Cerebellar cortex (tissue), 1 donor: ENCODE results near the gene LRTM2.

Experiments
- DNase-seq: peaks from one replicate; pipeline ENCODE4 v3.0.0-alpha.2; 2015; ENCODE audit warnings: low spot score

The LRTM2 gene

DNA sequence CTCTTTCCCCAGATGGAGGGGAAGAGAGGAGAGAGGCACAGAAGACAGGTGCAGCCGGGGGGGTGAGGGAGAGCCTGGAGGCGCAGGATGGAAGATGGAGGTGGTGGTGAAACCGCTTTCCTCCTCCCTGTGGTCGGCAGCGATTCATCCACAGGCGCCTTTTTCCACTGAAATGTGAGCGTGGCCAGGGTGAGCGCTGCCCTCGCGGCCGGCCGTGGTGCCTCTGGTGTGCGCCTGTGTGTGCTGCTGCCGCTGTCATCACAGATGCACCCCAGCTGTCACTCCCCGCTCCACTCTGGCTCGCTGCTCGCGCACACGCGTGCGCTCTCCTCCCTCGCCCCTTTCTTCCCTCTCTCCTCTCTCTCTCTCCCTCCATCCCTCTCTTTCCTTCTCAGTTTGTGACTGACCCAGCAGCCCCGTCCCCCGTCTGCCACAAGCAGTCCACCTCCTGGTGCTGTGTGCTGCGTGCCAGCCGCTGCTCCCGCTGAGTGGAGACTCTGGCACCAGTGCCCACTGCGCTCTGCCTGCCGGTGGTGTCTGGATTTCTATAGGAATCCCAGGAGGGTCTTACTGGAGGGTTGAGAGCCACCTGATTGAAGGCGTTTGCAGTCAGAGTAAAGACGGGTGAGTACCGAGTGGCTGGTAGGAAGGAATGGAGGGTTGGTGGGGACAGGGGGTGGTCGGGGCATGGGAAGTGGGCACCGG lies at the start of gene LRTM2:
LRTM2 (plus strand) TSS at position 375 of the 705 bp plus-strand sequence. CDS start 7,584 bp downstream, outside the sequence.
- peak; percentile 28 for DNase-seq

DNA sequence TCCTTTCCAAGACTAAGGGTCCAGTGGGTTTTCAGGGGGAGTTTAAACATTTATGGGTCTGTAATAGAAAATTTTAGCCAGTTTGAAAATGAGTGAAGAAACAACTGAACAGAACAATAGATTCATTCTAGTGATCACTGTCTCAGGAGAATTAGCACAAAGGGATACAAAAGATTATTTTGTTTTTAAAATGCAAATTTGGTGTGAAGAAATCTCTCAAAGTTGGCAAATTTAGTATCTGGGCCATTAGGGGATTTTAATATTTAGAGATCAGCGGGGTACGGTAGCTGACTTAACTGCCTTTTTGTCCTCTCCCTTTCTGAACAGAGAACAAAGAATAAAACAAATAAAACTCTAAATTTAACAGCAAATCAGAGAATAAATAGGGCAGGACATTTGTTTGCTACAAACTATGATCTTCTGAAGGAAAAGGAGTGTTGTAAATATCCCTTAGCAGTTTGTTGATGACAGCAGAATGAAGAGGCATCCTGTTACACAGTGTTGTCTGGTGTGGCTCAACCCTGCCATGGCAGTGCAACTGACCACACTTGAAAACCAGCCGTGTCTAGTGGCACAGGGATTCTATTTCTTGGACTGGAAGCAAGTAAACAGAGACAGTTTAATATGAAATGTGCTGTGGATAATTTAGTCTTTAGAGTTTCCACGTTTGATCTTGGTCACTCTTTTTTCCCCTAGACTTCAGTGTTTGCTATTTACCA lies 46.3 kb upstream of the LRTM2 start:
- no peak for DNase-seq

DNA sequence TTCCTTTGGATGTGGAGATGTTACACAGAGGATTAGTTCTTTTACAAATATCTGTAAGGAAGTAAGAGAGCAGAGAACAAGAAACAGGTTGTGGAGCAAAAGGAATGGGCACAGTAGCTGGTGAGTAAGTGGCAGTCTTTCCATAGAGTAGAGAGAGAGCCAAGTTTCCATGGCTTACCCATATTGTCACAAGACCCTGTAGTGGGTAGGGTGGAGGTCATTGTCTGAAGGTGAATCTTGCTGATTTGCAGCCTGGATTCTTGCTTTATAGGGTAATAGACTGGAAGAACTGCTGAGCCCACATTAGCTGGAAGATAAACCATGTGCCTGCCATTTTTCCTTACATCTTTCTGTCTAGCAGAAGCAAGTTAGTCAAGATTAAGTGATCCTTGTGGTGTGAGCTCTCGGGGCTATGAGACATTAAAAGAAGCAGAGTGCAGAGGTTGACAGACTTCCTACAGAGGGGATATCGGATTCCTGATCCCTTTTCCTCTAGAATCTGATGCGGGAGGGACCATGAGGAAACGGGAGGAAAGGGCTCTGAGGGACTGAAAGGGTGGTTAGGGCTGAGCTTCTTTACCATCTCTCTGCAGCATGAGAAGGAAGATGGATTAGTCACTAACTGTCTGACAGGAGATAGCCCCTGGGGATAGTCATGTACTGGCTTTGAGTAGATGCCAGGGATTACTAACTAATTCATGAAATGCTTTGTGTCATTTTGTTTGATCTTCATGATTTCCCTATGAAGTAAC lies 44.0 kb upstream of the LRTM2 start:
- no peak for DNase-seq

DNA sequence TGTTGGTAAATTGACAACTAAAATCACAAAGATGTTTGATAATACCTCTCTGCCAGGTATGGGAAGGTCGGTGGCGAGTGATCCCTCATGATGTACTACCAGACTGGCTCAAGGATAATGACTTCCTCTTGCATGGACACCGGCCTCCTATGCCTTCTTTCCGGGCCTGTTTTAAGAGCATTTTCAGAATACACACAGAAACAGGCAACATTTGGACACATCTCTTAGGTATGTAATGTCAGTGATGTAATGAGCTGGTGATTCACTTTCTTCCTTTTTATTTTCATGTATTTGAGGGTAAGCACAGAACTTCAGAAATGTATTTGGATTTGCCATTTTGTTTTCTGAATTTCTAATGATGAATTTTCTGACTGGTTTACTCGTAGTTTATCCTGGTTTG lies 42.6 kb upstream of the LRTM2 start:
- no peak for DNase-seq

DNA sequence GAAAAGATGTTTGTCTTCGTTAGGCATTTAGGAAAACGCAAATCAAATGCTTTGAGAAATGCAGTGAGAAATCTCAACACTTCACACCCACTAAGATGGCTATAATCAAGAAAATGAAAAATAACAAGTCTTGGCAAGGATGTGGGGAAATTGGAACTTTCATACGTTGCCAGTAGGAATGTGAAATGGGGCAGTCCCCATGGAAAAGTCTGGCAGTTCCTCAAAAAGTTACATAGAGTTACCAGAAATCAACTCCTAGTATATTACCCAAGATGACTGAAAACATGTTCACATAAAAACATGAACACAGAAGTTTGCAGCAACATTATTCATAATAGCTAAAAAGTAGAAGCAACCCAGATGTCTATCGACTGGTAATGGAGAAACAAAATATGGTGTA lies 41.5 kb upstream of the LRTM2 start:
- DNase-seq = no peak

DNA sequence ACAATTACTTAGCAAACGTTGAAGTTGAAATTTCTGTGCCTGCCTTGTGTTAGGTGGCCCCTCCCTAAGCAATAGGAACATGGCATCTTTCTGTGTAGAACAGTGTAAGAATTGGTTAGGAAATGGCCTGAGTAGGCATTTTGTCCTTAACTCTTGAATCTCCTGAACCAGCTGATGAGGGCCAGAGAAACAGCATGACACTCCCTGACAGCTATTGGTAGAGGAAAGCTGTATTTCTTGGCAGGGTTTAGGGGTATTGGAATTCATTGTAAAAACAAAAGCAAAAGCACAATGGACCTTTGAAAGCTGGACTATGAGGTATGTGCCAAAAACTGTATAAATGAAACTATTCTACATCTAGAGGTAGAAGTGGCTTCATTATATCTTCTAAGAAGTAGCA lies 40.6 kb upstream of the LRTM2 start:
- no peak for DNase-seq

DNA sequence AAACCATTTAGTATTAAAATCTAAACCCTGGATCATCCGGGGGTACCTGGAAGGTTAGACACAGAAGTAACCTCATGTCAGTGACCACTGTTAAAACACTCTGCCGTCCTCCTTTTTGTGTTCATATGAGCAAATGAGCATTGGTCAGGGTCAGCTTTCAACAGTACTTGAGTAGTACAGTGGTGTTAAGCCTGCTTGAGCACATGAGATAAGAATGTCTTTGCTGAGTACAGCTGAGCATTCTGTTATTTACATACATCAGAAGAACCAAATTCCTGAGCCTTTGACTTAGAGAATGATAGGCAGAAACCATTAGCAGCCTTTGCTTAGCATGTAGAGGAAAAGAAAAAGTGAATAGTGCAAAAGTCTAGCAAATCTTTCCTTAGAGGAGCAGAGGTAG lies 38.6 kb upstream of the LRTM2 start:
- no peak for DNase-seq

DNA sequence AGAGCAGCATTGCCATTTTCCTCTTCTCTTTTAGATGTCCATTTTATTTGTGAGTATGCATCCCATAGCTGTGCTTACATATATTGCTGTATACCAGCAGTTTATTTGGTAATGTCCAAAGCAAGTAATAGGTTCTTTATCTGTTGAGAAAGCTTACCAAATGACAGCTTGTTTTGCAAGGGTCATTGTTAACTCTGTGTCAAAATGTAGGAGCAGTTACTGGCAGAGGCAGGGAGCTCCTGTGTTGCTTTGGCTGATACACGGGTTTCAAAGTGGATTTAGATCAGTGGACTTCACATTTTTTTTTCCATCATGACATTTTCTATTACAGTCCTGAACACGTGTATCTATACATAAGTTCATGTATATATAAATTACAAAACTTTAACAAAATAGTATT lies 38.1 kb upstream of the LRTM2 start:
- DNase-seq = no peak

DNA sequence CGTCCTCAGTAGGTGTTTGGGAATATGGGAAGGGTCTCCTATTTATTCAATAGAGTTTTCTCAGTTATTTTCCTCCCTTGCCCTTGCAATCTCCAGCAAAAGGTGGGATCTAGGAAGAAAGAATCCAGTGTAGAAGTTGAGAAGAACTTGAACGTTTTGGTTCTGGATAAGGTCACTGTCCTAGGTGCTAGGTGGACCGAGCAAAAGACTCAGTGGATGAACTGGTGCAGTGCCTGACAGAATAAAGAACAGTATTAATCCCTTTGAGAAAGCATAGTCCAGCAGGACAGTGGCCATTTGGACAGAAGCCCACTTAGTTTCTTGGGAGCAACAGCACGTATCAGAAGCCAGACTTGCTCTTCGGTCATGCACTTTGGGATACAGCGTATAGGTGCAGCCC lies 32.7 kb upstream of the LRTM2 start:
- no peak for DNase-seq

DNA sequence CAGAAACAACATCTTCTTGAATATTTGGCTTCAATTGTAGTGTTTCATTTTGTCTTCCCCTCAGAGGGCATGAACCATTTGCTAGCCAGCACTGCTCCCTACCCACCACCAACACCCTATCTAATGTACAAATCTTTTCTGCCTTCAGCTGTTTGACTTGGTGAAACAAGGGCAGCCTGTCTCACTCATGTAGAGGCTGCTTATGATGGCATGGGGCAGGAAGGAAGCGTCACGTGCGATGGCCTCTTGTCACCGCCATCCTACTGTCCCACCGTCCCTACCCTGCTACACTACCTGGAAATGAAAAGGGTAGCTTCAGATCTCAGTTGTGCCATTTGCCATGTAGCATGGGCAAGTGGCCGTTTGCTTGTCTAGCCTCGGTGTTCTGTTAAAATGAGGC lies 29.9 kb upstream of the LRTM2 start:
- DNase-seq = no peak

DNA sequence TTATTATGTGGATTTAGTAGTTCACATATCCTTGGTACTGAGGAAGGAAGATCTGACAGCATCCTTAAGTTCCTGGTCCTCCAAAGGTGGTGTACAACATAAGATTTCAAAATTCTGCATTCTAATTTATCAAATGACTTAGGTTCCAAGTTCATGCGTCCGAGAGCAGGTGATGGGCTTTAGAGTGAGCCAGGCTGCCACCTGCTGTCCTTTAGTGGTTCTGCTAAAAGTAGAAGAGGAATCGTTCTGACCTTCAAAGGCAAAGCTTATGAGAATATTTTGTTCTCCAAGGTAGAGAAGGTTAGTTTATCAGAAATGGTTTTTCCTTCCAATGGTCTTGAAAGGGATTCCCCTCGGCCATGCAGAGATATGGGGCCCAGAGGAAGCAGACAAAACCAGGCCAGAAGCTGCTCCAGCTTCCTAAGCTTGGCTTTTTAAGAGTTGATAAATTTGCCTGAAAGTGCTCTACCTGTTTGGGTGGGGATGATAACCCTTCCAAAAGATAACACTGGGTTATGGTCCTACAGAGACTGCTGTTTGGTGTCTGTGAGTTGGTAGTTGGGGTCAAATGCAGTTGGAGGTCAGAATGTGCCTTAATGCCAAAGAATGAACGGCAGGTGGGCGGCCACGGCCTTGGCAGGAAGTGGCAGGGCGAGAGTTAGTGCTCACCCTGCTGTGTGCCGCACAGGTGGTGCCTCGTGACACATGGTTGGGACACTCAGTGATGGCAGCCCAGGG lies 29.1 kb upstream of the LRTM2 start:
- peak; percentile 81 for DNase-seq

DNA sequence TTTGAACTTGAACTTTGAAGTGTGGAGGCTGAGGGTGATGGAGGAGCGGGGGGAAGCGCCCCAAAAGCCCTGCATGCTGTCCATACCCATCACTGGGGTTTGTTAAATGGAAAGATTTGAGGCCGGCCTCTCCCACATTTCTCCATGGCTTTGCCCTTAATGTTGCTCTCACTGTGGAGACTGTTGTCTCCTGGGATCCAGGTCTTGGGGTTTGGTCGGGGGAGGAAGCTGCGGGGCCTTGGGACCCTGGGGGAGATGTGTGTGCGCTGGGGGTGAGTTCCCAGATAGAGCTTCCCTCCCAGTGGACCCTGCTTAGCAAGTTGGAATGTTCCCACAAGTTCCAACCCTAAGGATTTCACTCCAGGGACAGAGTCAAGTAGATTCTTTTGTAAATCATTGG lies 28.0 kb upstream of the LRTM2 start:
- no peak for DNase-seq

DNA sequence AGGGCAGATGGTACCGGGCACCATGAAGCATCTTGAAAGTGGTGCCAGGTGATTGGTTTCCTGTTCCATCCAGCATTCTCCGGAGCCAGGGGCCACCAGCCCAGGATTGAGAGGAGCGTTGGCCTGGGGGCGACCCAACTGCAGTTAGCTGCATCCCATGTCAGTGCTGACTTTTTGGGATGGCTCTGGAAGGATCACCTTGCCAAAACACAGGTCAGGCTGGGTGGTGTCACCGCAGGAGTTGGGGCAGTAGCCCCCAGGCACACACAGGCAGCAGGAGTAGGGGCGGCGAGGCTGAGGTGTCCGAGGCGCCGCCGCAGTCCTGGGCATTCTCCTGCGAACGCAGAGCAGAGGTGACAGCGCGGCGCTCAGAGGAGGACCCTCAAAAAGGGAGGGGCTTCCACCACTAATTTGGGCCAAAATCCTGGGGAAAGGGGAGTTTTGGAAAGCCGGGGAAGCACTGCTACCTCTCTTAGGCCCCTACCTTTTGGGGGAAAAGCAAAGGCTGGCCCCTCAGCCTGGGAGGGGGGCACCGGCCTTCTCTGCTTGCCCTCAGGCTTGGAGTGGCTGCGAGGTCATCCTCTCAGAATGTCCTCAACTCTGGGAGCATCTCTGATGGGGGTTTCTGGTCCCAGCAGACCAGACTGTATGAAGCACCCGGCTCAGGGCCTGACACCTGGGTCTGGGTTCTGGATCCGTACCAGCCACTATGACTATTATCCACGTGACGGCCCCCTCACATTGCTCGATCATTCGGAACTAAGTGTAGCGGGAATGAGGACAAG lies 26.7 kb upstream of the LRTM2 start:
- no peak for DNase-seq

DNA sequence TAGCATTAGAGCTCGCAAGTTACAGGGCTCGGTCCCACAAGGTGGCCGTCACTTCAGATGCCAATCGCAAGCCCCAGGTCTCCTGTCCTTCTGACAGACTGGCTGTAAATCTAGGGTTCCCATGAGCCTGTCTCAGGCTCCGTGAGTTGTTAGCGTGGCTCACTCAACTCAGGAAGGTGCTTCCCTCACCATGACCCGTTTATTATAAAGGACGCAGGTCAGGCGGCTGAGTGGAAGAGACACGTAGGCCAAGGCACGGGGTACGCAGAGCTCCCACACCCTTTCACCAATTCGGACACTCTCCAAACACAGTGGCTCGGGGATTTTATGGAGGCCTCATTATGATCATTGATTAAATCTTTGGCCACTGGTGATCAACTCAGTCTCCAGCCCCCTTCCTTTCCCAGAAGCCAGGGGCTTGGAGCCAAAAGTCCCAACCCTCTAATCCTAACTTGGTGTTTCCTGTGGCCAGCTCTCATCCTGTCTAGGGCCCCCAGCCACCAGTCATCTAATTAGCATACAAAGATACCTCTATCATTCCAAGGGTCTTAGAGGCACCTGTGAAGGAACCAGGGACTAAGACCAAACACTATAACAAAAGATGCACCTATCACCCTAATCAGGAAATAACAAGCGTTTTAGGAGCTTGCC lies 25.8 kb upstream of the LRTM2 start:
- DNase-seq = no peak

DNA sequence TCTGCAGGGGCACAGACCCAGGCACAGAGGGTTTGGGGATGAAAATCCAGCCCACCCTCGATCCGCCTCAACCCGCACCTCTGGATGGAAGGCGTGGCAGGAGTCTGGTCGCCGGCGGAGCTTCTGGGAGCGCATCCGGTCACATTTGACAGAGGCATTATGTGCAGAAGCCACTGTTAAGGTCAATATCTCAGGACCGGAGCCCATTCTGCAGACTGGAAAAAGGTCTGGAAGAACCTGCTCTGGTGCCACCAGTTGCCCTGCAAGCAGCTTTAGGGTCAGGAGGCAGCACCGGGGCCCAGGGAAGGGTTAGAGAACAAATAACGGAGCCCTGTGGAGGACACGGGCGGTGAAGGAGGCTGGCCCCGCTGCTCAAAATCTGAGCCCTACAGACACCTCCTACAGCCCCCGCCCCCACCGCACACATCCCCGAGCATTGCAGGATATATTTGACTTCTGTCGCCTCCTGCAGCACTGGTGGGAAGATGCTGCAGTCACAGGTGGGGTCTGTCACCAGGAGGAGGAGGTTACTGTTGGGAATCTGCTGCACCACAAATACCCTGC lies 25.1 kb upstream of the LRTM2 start:
- no peak for DNase-seq

DNA sequence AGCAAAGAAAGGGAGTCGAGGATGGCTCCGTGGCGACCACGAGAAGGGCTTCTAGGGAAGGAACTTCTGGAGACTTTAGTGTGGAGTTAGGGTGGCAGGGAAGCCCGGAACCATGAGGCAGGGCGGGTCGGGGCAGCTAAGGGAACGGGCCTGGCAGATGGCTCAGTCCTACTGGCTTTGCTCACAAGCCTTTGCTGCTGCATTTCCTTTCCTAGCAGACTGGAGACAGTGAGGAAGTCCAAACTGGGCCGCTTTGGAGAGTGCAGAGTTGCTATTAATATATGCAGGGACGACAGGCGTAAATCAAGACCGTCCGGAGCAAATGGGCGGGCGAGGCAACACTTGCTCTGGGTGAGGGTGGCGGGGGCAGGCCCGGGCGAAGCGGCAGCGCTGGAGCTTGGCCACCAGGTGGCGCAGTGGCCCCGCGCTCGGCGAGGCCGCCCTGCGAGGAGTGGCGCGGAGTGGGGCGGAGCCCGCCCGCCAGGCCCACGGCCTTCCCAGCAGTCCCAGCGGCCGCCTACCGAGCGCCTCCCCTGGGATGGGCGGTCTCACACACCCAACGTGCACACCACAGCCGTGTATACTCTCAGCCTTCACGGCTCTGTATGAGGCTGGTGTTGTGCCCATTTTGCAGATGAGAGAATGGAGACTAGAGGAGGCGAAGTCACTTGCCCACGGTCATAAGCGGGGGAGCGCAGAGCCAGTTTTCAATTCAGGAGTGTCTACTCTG lies 24.4 kb upstream of the LRTM2 start:
- DNase-seq = peak; percentile 63

DNA sequence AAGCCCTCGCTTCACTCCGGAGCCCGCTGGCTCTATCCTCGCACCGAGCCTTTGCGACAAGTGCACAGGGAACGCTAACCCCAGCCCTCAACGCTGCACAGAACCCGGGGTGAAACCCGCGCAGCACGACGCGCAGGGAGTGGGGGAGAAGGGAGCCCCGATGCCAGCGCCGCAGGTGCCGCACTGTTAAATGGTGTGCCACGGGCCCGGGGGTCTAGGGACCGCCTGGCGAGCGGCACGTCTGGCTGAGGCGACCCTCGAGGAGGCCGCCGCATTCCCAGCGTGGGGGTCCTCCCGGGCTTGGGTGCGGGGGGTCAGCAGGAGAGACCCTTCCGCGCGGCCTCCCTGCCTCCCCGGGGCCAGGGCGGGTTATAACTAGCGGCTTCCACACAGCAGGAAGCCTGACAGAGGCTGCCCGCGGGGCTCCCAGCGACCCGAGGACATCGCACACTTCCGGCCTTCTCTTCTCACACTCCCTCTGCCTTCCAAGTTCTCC lies 23.8 kb upstream of the LRTM2 start:
- no peak for DNase-seq

DNA sequence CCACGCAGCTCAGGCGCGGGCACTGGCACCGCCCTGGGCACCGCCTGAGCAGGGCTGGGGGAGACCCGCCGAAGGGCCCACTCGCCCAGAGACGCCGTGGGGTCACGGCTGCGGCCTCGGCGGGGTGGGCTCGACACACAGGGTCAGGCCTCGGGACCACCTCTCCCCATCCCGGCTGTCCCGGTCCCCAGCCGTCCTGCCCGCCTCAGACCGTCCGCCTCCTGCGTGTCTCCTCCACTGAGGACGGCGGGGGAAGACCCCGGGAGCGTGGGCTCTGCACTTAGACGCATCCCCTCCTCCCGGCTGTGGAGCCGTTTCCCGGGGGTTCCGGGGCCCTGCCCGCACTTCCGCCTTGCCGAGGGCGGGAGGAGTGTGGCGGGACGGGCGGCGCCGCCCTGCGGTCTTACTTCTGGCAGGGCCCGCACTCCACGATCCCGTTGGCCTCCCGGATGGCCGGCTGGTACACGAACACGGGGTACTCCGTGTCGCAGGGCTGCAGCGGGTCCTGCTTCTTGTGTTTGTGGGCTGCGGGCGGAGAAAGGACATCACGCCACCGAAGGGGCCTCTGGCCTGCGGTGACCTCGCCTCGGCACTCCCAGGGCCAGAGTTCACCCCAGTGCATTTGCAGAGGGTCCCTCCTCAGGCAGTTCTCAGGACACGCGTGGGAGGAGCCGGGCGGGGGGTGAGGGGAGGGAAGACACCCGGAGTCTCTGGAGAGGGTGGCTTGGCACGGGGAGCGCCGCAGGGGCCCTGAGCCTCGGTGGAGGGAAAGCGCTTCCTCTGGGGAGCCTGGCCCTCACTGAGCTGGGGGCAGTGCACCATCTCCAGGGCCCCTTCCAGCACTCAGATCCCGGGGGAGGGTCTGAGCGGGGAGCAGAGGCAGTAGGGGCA lies 23.1 kb upstream of the LRTM2 start:
- DNase-seq = no peak
